Astrocyte (in vitro differentiated cells and primary cell): ENCODE data around the gene WDR89. TPM values are rescaled to one million over a fixed set of nuclear protein-coding genes. Genes with fewer than 3 reads are reported as not detected.

Experiments
- DNase-seq: peaks from one replicate; pipeline ENCODE4 v3.0.0-alpha.2; 2010; ENCODE audit warnings: low read depth
- FAIRE-seq: peaks from 2 replicates; lab custom pipeline; 2011; peaks lifted over from hg19 to GRCh38; lab: Jason Lieb, UNC
- H2AFZ ChIP-seq: 2 replicates; pipeline ENCODE4 v1.6.0; 2012; ENCODE audit warnings: low read depth, low read length, inconsistent platforms
- H3K27ac ChIP-seq: 2 replicates; pipeline ENCODE4 v1.5.1; 2011; ENCODE audit warnings: low read depth, low read length, inconsistent platforms
- H3K27me3 ChIP-seq: 2 replicates; pipeline ENCODE4 v1.6.0; 2011; ENCODE audit warnings: low read length, inconsistent platforms; ENCODE audit not compliant: insufficient read depth
- H3K36me3 ChIP-seq: 2 replicates; pipeline ENCODE4 v1.5.1; 2011; ENCODE audit warnings: low read length, inconsistent platforms; ENCODE audit not compliant: insufficient read depth
- H3K4me1 ChIP-seq: 2 replicates; pipeline ENCODE4 v1.5.1; 2011; ENCODE audit warnings: low read length, inconsistent platforms; ENCODE audit not compliant: insufficient read depth
- H3K4me2 ChIP-seq: 2 replicates; pipeline ENCODE4 v1.6.0; 2012; ENCODE audit warnings: low read length, inconsistent platforms
- H3K4me3 ChIP-seq: 2 replicates; pipeline ENCODE4 v1.5.1; 2011; ENCODE audit warnings: low read depth, mild to moderate bottlenecking, low read length, inconsistent platforms; ENCODE audit not compliant: insufficient read depth
- H3K79me2 ChIP-seq: 2 replicates; pipeline ENCODE4 v1.6.0; 2012; ENCODE audit warnings: mild to moderate bottlenecking, low read length, inconsistent platforms; ENCODE audit not compliant: insufficient read depth
- H3K9ac ChIP-seq: 2 replicates; pipeline ENCODE4 v1.6.0; 2012; ENCODE audit warnings: mild to moderate bottlenecking, low read length, inconsistent platforms
- H3K9me3 ChIP-seq: 2 replicates; pipeline ENCODE4 v1.5.1; 2012; ENCODE audit warnings: low read depth, mild to moderate bottlenecking, low read length, inconsistent platforms; ENCODE audit not compliant: insufficient read depth
- H4K20me1 ChIP-seq: 2 replicates; pipeline ENCODE4 v1.6.0; 2012; ENCODE audit warnings: low read length, inconsistent platforms; ENCODE audit not compliant: insufficient read depth
- H3K27ac Mint-ChIP-seq: one replicate; pipeline ENCODE4 v1.8.0; 2021; ENCODE audit warnings: mild to moderate bottlenecking, mixed read lengths; ENCODE audit not compliant: unreplicated experiment
- H3K27me3 Mint-ChIP-seq: one replicate; pipeline ENCODE4 v1.8.0; 2021; ENCODE audit warnings: low read depth, mixed read lengths; ENCODE audit not compliant: unreplicated experiment
- H3K36me3 Mint-ChIP-seq: one replicate; pipeline ENCODE4 v1.8.0; 2021; ENCODE audit warnings: low read depth, mixed read lengths; ENCODE audit not compliant: unreplicated experiment
- H3K4me1 Mint-ChIP-seq: one replicate; pipeline ENCODE4 v1.8.0; 2021; ENCODE audit warnings: low read depth, mixed read lengths; ENCODE audit not compliant: unreplicated experiment
- H3K4me3 Mint-ChIP-seq: one replicate; pipeline ENCODE4 v1.8.0; 2021; ENCODE audit warnings: mild to moderate bottlenecking, moderate library complexity, mixed read lengths; ENCODE audit not compliant: unreplicated experiment
- H3K9me3 Mint-ChIP-seq: one replicate; pipeline ENCODE4 v1.8.0; 2021; ENCODE audit warnings: mild to moderate bottlenecking, mixed read lengths; ENCODE audit not compliant: unreplicated experiment
- CTCF ChIP-seq: IDR thresholded peaks from 2 replicates; pipeline ENCODE4 v1.5.1; 2011; ENCODE audit warnings: low read depth, mild to moderate bottlenecking, inconsistent platforms, low read length, moderate library complexity; ENCODE audit not compliant: insufficient read depth
- EZH2 ChIP-seq: IDR thresholded peaks from 2 replicates; pipeline ENCODE4 v1.6.1; 2012; ENCODE audit warnings: mild to moderate bottlenecking, low read length, inconsistent platforms; ENCODE audit not compliant: insufficient read depth
- total RNA-seq: library from RNA; stranded (reverse); gene quantifications from 2 replicates; pipeline ENCODE4 v1.2.1, GENCODE V29; 2021

The WDR89 gene
- total RNA-seq, 1 donor from 2014 or later: 15.0 TPM

GRCh38 chr14:63565448-63565847 lies 76.2 kb downstream of the WDR89 start:
- Histone ChIP-seq H2AFZ (no peak overlapping the region), H3K79me2 (no peaks in the 10 kb centered on the region), H3K4me1 (no peaks in the 10 kb centered on the region), H3K4me3 (no peak overlapping the region), H3K4me2 (no peak overlapping the region), H3K27ac (no peak overlapping the region), H4K20me1 (no peaks in the 10 kb centered on the region), H3K27me3 (no peaks in the 10 kb centered on the region), H3K36me3 (no peaks in the 10 kb centered on the region), H3K9ac (no peak overlapping the region), H3K9me3 (no peaks in the 10 kb centered on the region)
- Mint-ChIP-seq H3K27me3 (no peaks in the 10 kb centered on the region), H3K27ac (no peak overlapping the region), H3K36me3 (no peaks in the 10 kb centered on the region), H3K4me1 (peaks cover 8% of the 10 kb centered on the region), H3K4me3 (no peak overlapping the region), H3K9me3 (no peaks in the 10 kb centered on the region)
- TF ChIP-seq EZH2 (no peak), CTCF (no peak)
- DNase-seq: no peak
- no peak for FAIRE-seq

- no peaks in the 10 kb centered on the region for H3K4me1 ChIP-seq
- H3K4me1 Mint-ChIP-seq: peaks cover 8% of the 10 kb centered on the region
- H3K79me2 ChIP-seq: no peaks in the 10 kb centered on the region
- H3K4me2 ChIP-seq: no peak overlapping the region
- H3K9ac ChIP-seq: no peak overlapping the region
- H3K9me3 ChIP-seq: no peaks in the 10 kb centered on the region
- peak; percentile 25 for DNase-seq
- no peaks in the 10 kb centered on the region for H3K27me3 ChIP-seq
- H3K4me3 Mint-ChIP-seq: no peak overlapping the region
- H3K27ac ChIP-seq: no peak overlapping the region
- no peak overlapping the region for H2AFZ ChIP-seq
- no peaks in the 10 kb centered on the region for H3K27me3 Mint-ChIP-seq
- H4K20me1 ChIP-seq: no peaks in the 10 kb centered on the region
- no peak overlapping the region for H3K4me3 ChIP-seq
- no peaks in the 10 kb centered on the region for H3K9me3 Mint-ChIP-seq
- peak overlapping the region; percentile 58 for H3K27ac Mint-ChIP-seq
- no peaks in the 10 kb centered on the region for H3K36me3 Mint-ChIP-seq
- FAIRE-seq: no peak
- no peaks in the 10 kb centered on the region for H3K36me3 ChIP-seq
- no peak for TF ChIP-seq CTCF
- no peak for TF ChIP-seq EZH2
Observed at GRCh38 chr14:63564318-63564717, 77.4 kb downstream of the WDR89 start.

- Mint-ChIP-seq H3K27me3 (no peaks in the 10 kb centered on the region), H3K27ac (no peak overlapping the region), H3K4me3 (no peak overlapping the region), H3K4me1 (peaks cover 8% of the 10 kb centered on the region), H3K36me3 (no peaks in the 10 kb centered on the region), H3K9me3 (no peaks in the 10 kb centered on the region)
- H3K9me3 ChIP-seq: no peaks in the 10 kb centered on the region
- H3K9ac ChIP-seq: no peak overlapping the region
- no peak overlapping the region for H3K4me2 ChIP-seq
- H3K36me3 ChIP-seq: no peaks in the 10 kb centered on the region
- DNase-seq (peak; percentile 49), FAIRE-seq (no peak)
- H3K27me3 ChIP-seq: no peaks in the 10 kb centered on the region
- H3K4me1 ChIP-seq: no peaks in the 10 kb centered on the region
- H2AFZ ChIP-seq: no peak overlapping the region
- H4K20me1 ChIP-seq: no peaks in the 10 kb centered on the region
- TF ChIP-seq CTCF (no peak), EZH2 (no peak)
- no peak overlapping the region for H3K4me3 ChIP-seq
- H3K27ac ChIP-seq: no peak overlapping the region
- H3K79me2 ChIP-seq: no peaks in the 10 kb centered on the region
Observed at GRCh38 chr14:63563370-63564026, 78.2 kb downstream of the WDR89 start.
